Measurements from ENCODE around the gene CREB5. TPM values are rescaled to one million over a fixed set of nuclear protein-coding genes. Genes with fewer than 3 reads are reported as not detected.
A peak's percentile ranks its signal among the peaks of the same experiment; 100 is the strongest.

CREB5 gene
- total RNA-seq, 4 donors from 2014 or later = 16.8 to 22.4 (median 20.9) TPM

- 23 to 29% methylated on average over 5 of the region's 5 CpGs for WGBS, 2 donors
- Histone ChIP-seq H3K4me1 (peaks cover 0 to 39% (median 14%) of the 10 kb centered on the region in 4 donors), H3K36me3 (no peaks in the 10 kb centered on the region), H3K4me3 (no peak overlapping the region), H3K9me3 (no peaks in the 10 kb centered on the region), H3K27me3 (no peaks in the 10 kb centered on the region), H3K27ac (peak overlapping the region; percentile 28 to 78 (median 55))
- DNase-seq (ENCODE audit: low spot score in 2 of 2) = peak in 1 of 2 donors; percentile 63
- TF ChIP-seq, protein P1, sequence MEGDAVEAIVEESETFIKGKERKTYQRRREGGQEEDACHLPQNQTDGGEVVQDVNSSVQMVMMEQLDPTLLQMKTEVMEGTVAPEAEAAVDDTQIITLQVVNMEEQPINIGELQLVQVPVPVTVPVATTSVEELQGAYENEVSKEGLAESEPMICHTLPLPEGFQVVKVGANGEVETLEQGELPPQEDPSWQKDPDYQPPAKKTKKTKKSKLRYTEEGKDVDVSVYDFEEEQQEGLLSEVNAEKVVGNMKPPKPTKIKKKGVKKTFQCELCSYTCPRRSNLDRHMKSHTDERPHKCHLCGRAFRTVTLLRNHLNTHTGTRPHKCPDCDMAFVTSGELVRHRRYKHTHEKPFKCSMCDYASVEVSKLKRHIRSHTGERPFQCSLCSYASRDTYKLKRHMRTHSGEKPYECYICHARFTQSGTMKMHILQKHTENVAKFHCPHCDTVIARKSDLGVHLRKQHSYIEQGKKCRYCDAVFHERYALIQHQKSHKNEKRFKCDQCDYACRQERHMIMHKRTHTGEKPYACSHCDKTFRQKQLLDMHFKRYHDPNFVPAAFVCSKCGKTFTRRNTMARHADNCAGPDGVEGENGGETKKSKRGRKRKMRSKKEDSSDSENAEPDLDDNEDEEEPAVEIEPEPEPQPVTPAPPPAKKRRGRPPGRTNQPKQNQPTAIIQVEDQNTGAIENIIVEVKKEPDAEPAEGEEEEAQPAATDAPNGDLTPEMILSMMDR (IDR thresholded peaks at IDR 0.05) = no peak
- peak in 1 of 2 donors; percentile 67 for TF ChIP-seq EP300 (IDR thresholded peaks at IDR 0.05)
Observed at GRCh38 chr7:28405662-28406061, 6.7 kb upstream of the CREB5 start.

- Histone ChIP-seq H3K36me3 (no peaks in the 10 kb centered on the region), H3K4me3 (no peak overlapping the region), H3K9me3 (no peaks in the 10 kb centered on the region), H3K27ac (peak overlapping the region in 3 of 4 donors; percentile 33 to 78 (median 77)), H3K4me1 (peaks cover 0 to 45% (median 17%) of the 10 kb centered on the region in 4 donors), H3K27me3 (no peaks in the 10 kb centered on the region)
- WGBS, 2 donors = 88 to 95% methylated on average over 5 of the region's 5 CpGs
- TF ChIP-seq, protein P1 (IDR thresholded peaks at IDR 0.05) = no peak
- DNase-seq (ENCODE audit: low spot score in 2 of 2) = no peak
Observed at GRCh38 chr7:28406192-28406591, 6.1 kb upstream of the CREB5 start.

GRCh38 chr7:28407651-28408050, 4.7 kb upstream of the CREB5 start:
- peak in 1 of 2 donors; percentile 55 for DNase-seq (ENCODE audit: low spot score in 2 of 2)
- no peaks in the 10 kb centered on the region for H3K27me3 ChIP-seq
- no peaks in the 10 kb centered on the region for H3K36me3 ChIP-seq
- TF ChIP-seq EP300 (IDR thresholded peaks at IDR 0.05) (no peak), POLR2A (IDR thresholded peaks at IDR 0.05) (no peak)
- TF ChIP-seq, protein P1 (IDR thresholded peaks at IDR 0.05) = no peak
- peaks cover 0 to 50% (median 19%) of the 10 kb centered on the region in 4 donors for H3K4me1 ChIP-seq
- H3K27ac ChIP-seq = peak overlapping the region in 3 of 4 donors; percentile 42 to 94 (median 78)
- H3K9me3 ChIP-seq = no peaks in the 10 kb centered on the region
- H3K4me3 ChIP-seq = no peak overlapping the region
- WGBS, 2 donors = 25 to 45% methylated on average over 2 of the region's 2 CpGs

- WGBS, 2 donors = 56 to 58% methylated on average over 24 to 26 of the region's 27 CpGs
- Histone ChIP-seq H3K36me3 (no peaks in the 10 kb centered on the region), H3K9me3 (no peaks in the 10 kb centered on the region), H3K27me3 (no peaks in the 10 kb centered on the region), H3K4me3 (peak overlapping the region; percentile 19 to 80 (median 49)), H3K27ac (peak overlapping the region; percentile 42 to 94 (median 76)), H3K4me1 (peaks cover 0 to 50% (median 19%) of the 10 kb centered on the region in 4 donors)
- TF ChIP-seq, protein P1 (IDR thresholded peaks at IDR 0.05) = no peak
- TF ChIP-seq EP300 (IDR thresholded peaks at IDR 0.05) (no peak), POLR2A (IDR thresholded peaks at IDR 0.05) (no peak)
- DNase-seq (ENCODE audit: low spot score in 2 of 2) = peak in 1 of 2 donors; percentile 46
Observed at GRCh38 chr7:28408105-28408959, 4.0 kb upstream of the CREB5 start.
